ENCODE data around the gene UGCG. TPM values are rescaled to one million over a fixed set of nuclear protein-coding genes. Genes with fewer than 3 reads are reported as not detected.
A peak's percentile ranks its signal among the peaks of the same experiment; 100 is the strongest.

UGCG gene
- total and polyA plus RNA-seq, 12 donors = 11.1 to 42.6 (median 13.6) TPM

- Histone ChIP-seq H3K27me3 (no peaks in the 10 kb centered on the region), H3K36me3 (peaks cover 0 to 97% (median 0%) of the 10 kb centered on the region in 9 donors), H3K4me1 (peaks cover 0 to 64% (median 25%) of the 10 kb centered on the region in 9 donors), H3K9me3 (no peaks in the 10 kb centered on the region), H3K27ac (no peak overlapping the region), H3K4me3 (no peak overlapping the region)
- ATAC-seq (no peak), DNase-seq (no peak)
- TF ChIP-seq, protein P1, sequence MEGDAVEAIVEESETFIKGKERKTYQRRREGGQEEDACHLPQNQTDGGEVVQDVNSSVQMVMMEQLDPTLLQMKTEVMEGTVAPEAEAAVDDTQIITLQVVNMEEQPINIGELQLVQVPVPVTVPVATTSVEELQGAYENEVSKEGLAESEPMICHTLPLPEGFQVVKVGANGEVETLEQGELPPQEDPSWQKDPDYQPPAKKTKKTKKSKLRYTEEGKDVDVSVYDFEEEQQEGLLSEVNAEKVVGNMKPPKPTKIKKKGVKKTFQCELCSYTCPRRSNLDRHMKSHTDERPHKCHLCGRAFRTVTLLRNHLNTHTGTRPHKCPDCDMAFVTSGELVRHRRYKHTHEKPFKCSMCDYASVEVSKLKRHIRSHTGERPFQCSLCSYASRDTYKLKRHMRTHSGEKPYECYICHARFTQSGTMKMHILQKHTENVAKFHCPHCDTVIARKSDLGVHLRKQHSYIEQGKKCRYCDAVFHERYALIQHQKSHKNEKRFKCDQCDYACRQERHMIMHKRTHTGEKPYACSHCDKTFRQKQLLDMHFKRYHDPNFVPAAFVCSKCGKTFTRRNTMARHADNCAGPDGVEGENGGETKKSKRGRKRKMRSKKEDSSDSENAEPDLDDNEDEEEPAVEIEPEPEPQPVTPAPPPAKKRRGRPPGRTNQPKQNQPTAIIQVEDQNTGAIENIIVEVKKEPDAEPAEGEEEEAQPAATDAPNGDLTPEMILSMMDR (IDR thresholded peaks at IDR 0.05) = no peak
- intact Hi-C loops (cut with DNase I) = no loop called here
These were observed 27.7 kb downstream of the UGCG start for GRCh38 chr9:111924281-111924680.

DNA sequence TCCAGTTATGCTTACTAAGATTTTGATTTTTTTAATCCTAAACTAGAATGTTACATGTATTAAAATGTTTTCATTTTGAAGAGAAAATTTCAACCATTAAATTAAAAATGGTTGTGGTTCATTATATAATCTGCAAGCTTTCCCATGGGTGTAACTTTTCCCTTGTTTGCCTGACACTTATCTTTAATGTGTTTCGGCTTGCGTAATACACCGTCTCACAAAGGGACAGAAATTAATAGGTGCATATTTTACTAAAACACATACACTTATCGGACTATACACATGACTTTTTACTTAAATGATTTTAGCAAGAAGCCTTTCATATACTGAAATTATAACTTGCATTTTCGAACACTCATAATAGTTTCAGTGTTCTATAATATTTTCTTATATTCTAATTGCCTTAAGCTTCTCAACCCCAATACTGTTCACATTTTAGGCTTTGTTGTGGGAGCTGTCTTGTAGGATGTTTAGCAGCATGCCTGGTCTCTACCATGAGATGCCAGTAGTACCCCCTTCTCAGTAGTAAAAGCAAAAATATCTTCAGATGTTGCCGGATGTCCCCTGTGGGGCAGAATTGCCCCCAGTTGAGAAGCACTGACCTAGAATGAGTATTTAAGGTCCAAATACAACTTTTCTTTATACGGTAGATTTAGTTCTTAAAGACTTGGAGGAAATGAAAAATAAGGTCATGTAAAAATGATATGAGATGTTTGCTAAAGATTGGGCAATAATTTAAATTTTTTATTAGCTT is 28.6 kb downstream of the UGCG start:
- TF ChIP-seq, protein P1 (IDR thresholded peaks at IDR 0.05) = no peak
- no peak for DNase-seq
- WGBS, 2 donors = 87 to 93% methylated on average over 7 of the region's 7 CpGs
- intact Hi-C loops (cut with DNase I) = no loop called here
- Histone ChIP-seq H3K36me3 (peaks cover 0 to 97% (median 8%) of the 10 kb centered on the region in 9 donors), H3K27me3 (no peaks in the 10 kb centered on the region), H3K27ac (peak overlapping the region in 1 of 10 donors; percentile 75), H3K9me3 (no peaks in the 10 kb centered on the region), H3K4me3 (no peak overlapping the region), H3K4me1 (peaks cover 0 to 56% (median 23%) of the 10 kb centered on the region in 9 donors)
- ATAC-seq = no peak

GRCh38 chr9:111925784-111926183 is 29.2 kb downstream of the UGCG start:
- H3K9me3 ChIP-seq = no peaks in the 10 kb centered on the region
- H3K36me3 ChIP-seq = peaks cover 0 to 97% (median 11%) of the 10 kb centered on the region in 9 donors
- WGBS, 2 donors = 54 to 56% methylated on average over 2 of the region's 2 CpGs
- ATAC-seq = no peak
- TF ChIP-seq, protein P1 (IDR thresholded peaks at IDR 0.05) = no peak
- intact Hi-C loops (cut with DNase I) = no loop called here
- H3K4me1 ChIP-seq = peaks cover 0 to 56% (median 23%) of the 10 kb centered on the region in 9 donors
- no peaks in the 10 kb centered on the region for H3K27me3 ChIP-seq
- H3K27ac ChIP-seq = peak overlapping the region in 1 of 10 donors; percentile 75
- H3K4me3 ChIP-seq = no peak overlapping the region
- DNase-seq = no peak

DNA sequence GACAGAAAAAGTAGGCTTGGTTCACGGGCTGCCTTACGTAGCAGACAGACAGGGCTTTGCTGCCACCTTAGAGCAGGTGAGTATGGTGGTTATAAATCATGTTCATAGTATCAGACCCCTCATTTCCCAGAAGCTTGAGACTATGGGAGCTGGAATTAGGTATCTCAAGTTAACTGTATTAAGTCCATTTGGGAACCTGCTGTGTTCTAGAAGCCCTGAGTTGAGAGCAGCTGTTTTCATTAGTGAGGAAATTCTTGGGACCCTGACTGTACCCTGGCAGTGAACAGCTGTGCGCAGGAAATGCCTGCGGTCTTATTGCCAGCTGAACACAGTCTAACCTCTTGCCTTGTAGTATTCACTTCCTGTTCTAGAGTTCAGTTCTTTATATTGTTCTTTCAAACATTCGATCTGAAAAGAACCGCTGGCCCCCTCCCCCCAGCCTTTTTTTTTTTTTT is 29.8 kb downstream of the UGCG start:
- peaks cover 0 to 97% (median 11%) of the 10 kb centered on the region in 9 donors for H3K36me3 ChIP-seq
- H3K9me3 ChIP-seq = no peaks in the 10 kb centered on the region
- ATAC-seq (peak in 7 of 8 donors; percentile 74 to 91 (median 87)), DNase-seq (peak; percentile 28 to 33)
- no peaks in the 10 kb centered on the region for H3K27me3 ChIP-seq
- TF ChIP-seq, protein P1 (IDR thresholded peaks at IDR 0.05) = no peak
- H3K27ac ChIP-seq = peak overlapping the region in 3 of 10 donors; percentile 28 to 75 (median 58)
- 69 to 80% methylated on average over 6 of the region's 6 CpGs for WGBS, 2 donors
- intact Hi-C loops (cut with DNase I) = no loop called here
- H3K4me1 ChIP-seq = peaks cover 0 to 56% (median 23%) of the 10 kb centered on the region in 9 donors
- no peak overlapping the region for H3K4me3 ChIP-seq

Measured in heart right ventricle (tissue), 16 donors.